Measurements from ENCODE around the gene TMEM185B. TPM values are rescaled to one million over a fixed set of nuclear protein-coding genes. Genes with fewer than 3 reads are reported as not detected.

The TMEM185B gene
- total RNA-seq, 2 experiments from 2014 or later, result 25.6 to 25.8 TPM

- CTCF ChIA-PET, result interaction anchor here (2.7 to 3.5 kb wide), 2 partner anchors 46 to 91 kb away, joined by 9 to 16 read pairs; no protein-coding TSS in a partner anchor
- DNase-seq, result no peak
- peak overlapping the region; percentile 20 for H3K4me3 Mint-ChIP-seq
- POLR2A ChIA-PET, result interaction anchor here (1.9 kb wide), 1 partner anchor 13 kb away, joined by 5 read pairs; no protein-coding TSS in a partner anchor
- no peaks in the 10 kb centered on the region for H3K27me3 Mint-ChIP-seq (ENCODE audit: low read depth)
- peaks cover 70% of the 10 kb centered on the region for H3K36me3 Mint-ChIP-seq (ENCODE audit: low read depth)
- H3K9me3 Mint-ChIP-seq (ENCODE audit: insufficient read depth), result peaks cover 2% of the 10 kb centered on the region
- no peak for ATAC-seq
- no peak overlapping the region for H3K27ac Mint-ChIP-seq
- H3K4me1 Mint-ChIP-seq (ENCODE audit: low read depth), result peaks cover 50% of the 10 kb centered on the region
Observed at GRCh38 chr2:120221616-120222015, 1.6 kb downstream of the TMEM185B start.

- DNase-seq, result no peak
- no peaks in the 10 kb centered on the region for H3K27me3 Mint-ChIP-seq (ENCODE audit: low read depth)
- H3K4me3 Mint-ChIP-seq, result no peak overlapping the region
- H3K27ac Mint-ChIP-seq, result no peak overlapping the region
- H3K36me3 Mint-ChIP-seq (ENCODE audit: low read depth), result peaks cover 69% of the 10 kb centered on the region
- ChIA-PET CTCF (interaction anchor here (2.7 to 3.5 kb wide), 2 partner anchors 45 to 92 kb away, joined by 9 to 16 read pairs; no protein-coding TSS in a partner anchor), POLR2A (no interaction called here)
- peaks cover 4% of the 10 kb centered on the region for H3K9me3 Mint-ChIP-seq (ENCODE audit: insufficient read depth)
- ATAC-seq, result no peak
- H3K4me1 Mint-ChIP-seq (ENCODE audit: low read depth), result peaks cover 42% of the 10 kb centered on the region
Observed at GRCh38 chr2:120220756-120221155, 2.4 kb downstream of the TMEM185B start.

GRCh38 chr2:120219766-120220165 lies 3.4 kb downstream of the TMEM185B start:
- Mint-ChIP-seq H3K4me3 (no peak overlapping the region), H3K27me3 (ENCODE audit: low read depth) (no peaks in the 10 kb centered on the region), H3K4me1 (ENCODE audit: low read depth) (peaks cover 33% of the 10 kb centered on the region), H3K36me3 (ENCODE audit: low read depth) (peaks cover 65% of the 10 kb centered on the region), H3K27ac (peak overlapping the region; percentile 30), H3K9me3 (ENCODE audit: insufficient read depth) (peaks cover 4% of the 10 kb centered on the region)
- DNase-seq (peak; percentile 16), ATAC-seq (no peak)
- ChIA-PET CTCF (interaction anchor here (0.6 to 2.7 kb wide), 4 partner anchors 11 to 109 kb away, joined by 3 to 9 read pairs (median 4); no protein-coding TSS in a partner anchor), POLR2A (interaction anchor here (0.7 to 1.0 kb wide), 2 partner anchors 8 to 13 kb away, joined by 3 read pairs; no protein-coding TSS in a partner anchor)

DNA sequence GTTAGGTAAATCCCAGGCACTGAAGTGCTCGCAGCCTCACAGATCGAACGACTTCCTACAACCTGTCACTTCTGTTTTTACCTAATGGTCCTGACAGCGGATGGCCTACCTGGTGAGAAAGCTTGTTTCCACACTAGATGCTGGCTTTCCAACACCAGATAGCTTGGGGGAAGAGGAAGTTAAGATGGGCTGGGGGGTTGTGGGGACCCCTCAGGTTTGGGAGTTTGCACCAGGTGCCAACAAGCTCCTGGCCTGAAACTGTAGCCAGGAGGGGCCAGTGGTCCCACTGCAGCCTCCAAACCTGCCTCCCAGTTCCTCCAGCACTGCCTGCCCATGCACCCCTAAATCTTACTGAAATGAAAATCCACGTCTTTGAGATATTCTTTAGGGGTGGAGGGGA lies 3.9 kb downstream of the TMEM185B start:
- Mint-ChIP-seq H3K27me3 (ENCODE audit: low read depth) (no peaks in the 10 kb centered on the region), H3K27ac (no peak overlapping the region), H3K4me1 (ENCODE audit: low read depth) (peaks cover 28% of the 10 kb centered on the region), H3K9me3 (ENCODE audit: insufficient read depth) (peaks cover 4% of the 10 kb centered on the region), H3K36me3 (ENCODE audit: low read depth) (peaks cover 62% of the 10 kb centered on the region), H3K4me3 (no peak overlapping the region)
- ATAC-seq (no peak), DNase-seq (peak; percentile 13)
- ChIA-PET POLR2A (interaction anchor here (0.7 to 1.0 kb wide), 2 partner anchors 9 to 13 kb away, joined by 3 read pairs; no protein-coding TSS in a partner anchor), CTCF (interaction anchor here (0.6 to 2.7 kb wide), 4 partner anchors 11 to 109 kb away, joined by 3 to 9 read pairs (median 4); no protein-coding TSS in a partner anchor)

DNA sequence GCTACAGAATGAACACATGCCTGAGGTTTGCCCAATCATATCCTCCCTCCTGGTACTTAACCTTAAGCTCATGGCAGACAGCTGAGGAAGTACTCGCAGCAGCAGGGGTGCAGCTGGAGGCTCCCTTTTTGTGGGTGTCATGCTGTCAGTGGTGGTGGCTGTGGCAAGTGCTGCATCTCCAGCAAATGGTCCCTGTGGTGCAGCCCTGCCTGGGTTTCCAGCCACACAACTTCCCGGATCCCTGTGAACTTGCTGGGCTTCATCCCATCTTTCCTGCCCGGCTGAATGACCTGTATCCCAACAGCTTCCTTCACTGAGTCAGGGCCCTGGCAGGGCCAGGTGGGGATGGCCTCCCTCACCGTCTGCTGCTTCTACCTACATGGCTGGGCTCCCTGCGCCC lies 5.0 kb downstream of the TMEM185B start:
- ChIA-PET POLR2A (interaction anchor here (1.5 kb wide), 1 partner anchor 42 kb away, joined by 6 read pairs; no protein-coding TSS in a partner anchor), CTCF (interaction anchor here (0.7 to 3.3 kb wide), 4 partner anchors 10 to 96 kb away, joined by 3 to 9 read pairs (median 4); no protein-coding TSS in a partner anchor)
- DNase-seq, result peak; percentile 10
- ATAC-seq, result no peak
- Mint-ChIP-seq H3K27me3 (ENCODE audit: low read depth) (no peaks in the 10 kb centered on the region), H3K4me3 (no peak overlapping the region), H3K4me1 (ENCODE audit: low read depth) (peaks cover 21% of the 10 kb centered on the region), H3K36me3 (ENCODE audit: low read depth) (peaks cover 56% of the 10 kb centered on the region), H3K27ac (no peak overlapping the region), H3K9me3 (ENCODE audit: insufficient read depth) (peaks cover 4% of the 10 kb centered on the region)

- H3K27ac Mint-ChIP-seq, result peak overlapping the region; percentile 90
- DNase-seq (no peak), ATAC-seq (peak; percentile 68)
- ChIA-PET POLR2A (interaction anchor here (0.8 kb wide), 2 partner anchors 12 to 22 kb away, joined by 4 to 5 read pairs; partner anchors contain the start of gene TMEM185B), CTCF (interaction anchor here (0.9 to 2.3 kb wide), 7 partner anchors 12 to 116 kb away, joined by 3 to 12 read pairs (median 4); partner anchors contain the start of gene TMEM185B)
- H3K27me3 Mint-ChIP-seq (ENCODE audit: low read depth), result no peaks in the 10 kb centered on the region
- H3K36me3 Mint-ChIP-seq (ENCODE audit: low read depth), result peaks cover 1% of the 10 kb centered on the region
- H3K4me1 Mint-ChIP-seq (ENCODE audit: low read depth), result peaks cover 11% of the 10 kb centered on the region
- H3K9me3 Mint-ChIP-seq (ENCODE audit: insufficient read depth), result no peaks in the 10 kb centered on the region
- H3K4me3 Mint-ChIP-seq, result no peak overlapping the region
Observed at GRCh38 chr2:120210270-120210693, 12.9 kb downstream of the TMEM185B start.

DNA sequence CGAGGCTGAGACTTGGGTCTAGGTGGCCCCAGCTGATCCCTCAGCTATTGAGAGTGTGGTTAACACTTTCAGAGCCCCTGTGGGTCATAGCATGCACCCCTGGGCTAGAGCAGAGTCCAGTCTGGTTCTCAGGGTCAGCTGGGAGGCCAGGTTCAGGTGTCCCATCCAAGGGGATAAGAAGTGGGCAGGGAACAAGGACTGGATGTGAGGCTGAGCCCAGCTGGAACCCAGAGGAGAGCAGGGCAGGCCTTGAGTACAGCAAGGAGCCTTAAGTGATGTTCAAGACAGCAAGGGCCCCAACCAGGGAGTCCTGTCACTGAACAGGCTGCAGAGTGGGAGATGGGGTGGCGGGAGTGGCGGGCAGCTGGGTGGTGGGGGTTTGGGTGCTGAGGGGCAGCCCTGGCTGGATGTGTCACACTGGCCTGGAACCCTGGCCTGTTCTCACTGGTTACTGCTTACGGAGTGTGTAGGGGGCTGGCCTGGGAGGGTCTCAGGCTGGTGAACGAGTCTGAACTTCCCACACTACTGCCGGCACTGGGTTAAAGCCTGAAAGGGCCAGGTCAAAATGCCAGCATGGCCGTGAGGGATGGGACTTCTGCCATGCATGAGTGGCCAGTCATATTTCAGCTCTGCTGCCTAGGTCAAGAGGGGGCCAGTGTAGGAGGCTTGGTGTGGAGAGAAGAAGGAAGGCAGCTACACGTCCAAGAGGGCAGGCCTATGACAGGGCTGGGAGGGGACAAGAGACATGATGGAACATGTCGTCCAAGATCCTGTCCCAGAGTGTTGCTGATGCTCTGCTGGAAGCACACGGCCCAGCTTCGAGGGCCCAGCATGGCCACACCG lies 13.6 kb downstream of the TMEM185B start:
- ChIA-PET CTCF (interaction anchor here (0.9 to 2.3 kb wide), 10 partner anchors 10 to 116 kb away, joined by 3 to 12 read pairs (median 4); partner anchors contain the start of gene TMEM185B), POLR2A (interaction anchor here (0.8 to 1.8 kb wide), 3 partner anchors 13 to 23 kb away, joined by 4 to 5 read pairs (median 5); partner anchors contain the start of gene TMEM185B)
- DNase-seq (no peak), ATAC-seq (peak; percentile 40)
- Mint-ChIP-seq H3K27ac (peak overlapping the region; percentile 90), H3K4me1 (ENCODE audit: low read depth) (peaks cover 11% of the 10 kb centered on the region), H3K4me3 (no peak overlapping the region), H3K27me3 (ENCODE audit: low read depth) (no peaks in the 10 kb centered on the region), H3K36me3 (ENCODE audit: low read depth) (peaks cover 1% of the 10 kb centered on the region), H3K9me3 (ENCODE audit: insufficient read depth) (no peaks in the 10 kb centered on the region)

GRCh38 chr2:120208381-120209353 lies 14.5 kb downstream of the TMEM185B start:
- Mint-ChIP-seq H3K4me3 (no peak overlapping the region), H3K4me1 (ENCODE audit: low read depth) (peaks cover 11% of the 10 kb centered on the region), H3K9me3 (ENCODE audit: insufficient read depth) (no peaks in the 10 kb centered on the region), H3K27ac (peak overlapping the region; percentile 90), H3K36me3 (ENCODE audit: low read depth) (peaks cover 1% of the 10 kb centered on the region), H3K27me3 (ENCODE audit: low read depth) (no peaks in the 10 kb centered on the region)
- no peak for DNase-seq
- ChIA-PET CTCF (interaction anchor here (1.1 to 2.3 kb wide), 3 partner anchors 11 to 104 kb away, joined by 3 to 7 read pairs (median 4); no protein-coding TSS in a partner anchor), POLR2A (interaction anchor here (1.8 kb wide), 1 partner anchor 14 kb away, joined by 5 read pairs; the partner anchor contains the start of gene TMEM185B)
- no peak for ATAC-seq

- ATAC-seq, result peak; percentile 40
- peak; percentile 59 for DNase-seq
- ChIA-PET CTCF (interaction anchor here (0.9 to 2.0 kb wide), 4 partner anchors 10 to 107 kb away, joined by 3 to 17 read pairs (median 4); no protein-coding TSS in a partner anchor), POLR2A (no interaction called here)
- Mint-ChIP-seq H3K4me3 (no peak overlapping the region), H3K4me1 (ENCODE audit: low read depth) (peaks cover 11% of the 10 kb centered on the region), H3K27me3 (ENCODE audit: low read depth) (no peaks in the 10 kb centered on the region), H3K27ac (no peak overlapping the region), H3K36me3 (ENCODE audit: low read depth) (peaks cover 1% of the 10 kb centered on the region), H3K9me3 (ENCODE audit: insufficient read depth) (no peaks in the 10 kb centered on the region)
Observed at GRCh38 chr2:120206022-120206581, 17.1 kb downstream of the TMEM185B start.

DNA sequence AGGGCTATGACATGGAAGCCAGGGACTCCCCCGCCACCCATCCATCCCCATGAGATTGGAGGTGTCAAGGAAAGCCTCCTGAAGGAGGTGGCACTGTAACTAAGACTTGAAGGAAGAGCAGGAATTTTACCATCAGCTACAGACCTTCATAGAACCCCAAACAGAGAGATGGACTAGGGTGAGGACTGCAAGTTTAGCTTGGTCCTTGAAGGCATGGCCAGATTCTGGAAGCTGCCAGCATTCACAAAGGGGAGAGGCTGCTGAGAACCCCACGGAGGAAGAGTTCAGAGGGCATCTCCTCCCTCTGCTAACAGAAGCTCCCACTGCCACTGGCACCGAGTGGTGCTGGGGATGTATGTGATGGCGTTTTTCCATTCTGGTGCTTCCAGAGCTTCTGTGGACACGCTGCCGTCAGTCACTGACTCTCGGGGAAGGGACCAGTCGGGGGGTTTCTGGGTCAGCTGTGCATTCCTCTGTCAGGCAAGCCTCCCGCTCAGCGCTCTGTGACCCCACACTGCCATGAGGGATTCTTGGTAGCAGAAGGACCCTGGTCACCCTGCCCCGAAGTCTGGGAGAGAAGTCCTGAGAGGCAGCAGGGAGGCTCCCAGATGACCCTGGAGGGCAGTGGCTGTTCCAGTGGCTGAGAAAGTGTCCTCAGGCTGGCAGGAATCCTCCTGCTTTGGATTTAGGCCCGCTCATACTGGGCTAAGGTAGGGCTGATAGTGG lies 18.1 kb downstream of the TMEM185B start:
- ATAC-seq (no peak), DNase-seq (no peak)
- Mint-ChIP-seq H3K36me3 (ENCODE audit: low read depth) (peaks cover 6% of the 10 kb centered on the region), H3K4me3 (no peak overlapping the region), H3K9me3 (ENCODE audit: insufficient read depth) (no peaks in the 10 kb centered on the region), H3K27ac (no peak overlapping the region), H3K27me3 (ENCODE audit: low read depth) (no peaks in the 10 kb centered on the region), H3K4me1 (ENCODE audit: low read depth) (peaks cover 11% of the 10 kb centered on the region)
- POLR2A ChIA-PET, result no interaction called here
- CTCF ChIA-PET, result interaction anchor here (0.8 to 2.1 kb wide), 6 partner anchors 9 to 108 kb away, joined by 3 to 17 read pairs (median 6); no protein-coding TSS in a partner anchor

Data from activated CD8-positive, alpha-beta T cell treated with anti-CD3 and anti-CD28 coated beads, Interleukin-2, amount 10 ng/mL, durations not matched to agents 7 days and 5 days (primary cell).